ENCODE data around the gene TMEM97.

TMEM97 gene

GRCh38 chr17:28367641-28368305 is 48.8 kb downstream of the TMEM97 start:
- FAIRE-seq: no peak

GRCh38 chr17:28368306-28368831 is 49.4 kb downstream of the TMEM97 start:
- no peak for FAIRE-seq

GRCh38 chr17:28368915-28369683 is 50.1 kb downstream of the TMEM97 start:
- no peak for FAIRE-seq

GRCh38 chr17:28369684-28370034 is 50.7 kb downstream of the TMEM97 start:
- FAIRE-seq: no peak

GRCh38 chr17:28370035-28370743 is 51.2 kb downstream of the TMEM97 start, which contains the start of gene VTN:
VTN (minus strand) TSS chr17:28370307; CDS start chr17:28370203, 104 bp downstream.
- FAIRE-seq: no peak

GRCh38 chr17:28370744-28371103 is 51.7 kb downstream of the TMEM97 start:
- FAIRE-seq: no peak

- FAIRE-seq: peak; percentile 52
Observed at GRCh38 chr17:28371245-28372202, 52.5 kb downstream of the TMEM97 start, which contains the start of gene SARM1. SARM1 (plus strand) TSS chr17:28371694; CDS start chr17:28372033, 339 bp downstream.

- no peak for FAIRE-seq
Observed at GRCh38 chr17:28372203-28372944, 53.4 kb downstream of the TMEM97 start.

- FAIRE-seq: no peak
Observed at GRCh38 chr17:28372945-28373274, 53.9 kb downstream of the TMEM97 start.

Measured in A204.1 (cell line).